ENCODE results near the gene KIF1B. TPM values are rescaled to one million over a fixed set of nuclear protein-coding genes. Genes with fewer than 3 reads are reported as not detected.

The KIF1B gene
- total and polyA plus RNA-seq, 10 of the 15 experiments (the other 5 are each of a cell fraction or from before 2014, with no cell fraction given) = 2.1 to 16.5 (median 8.7) TPM

GRCh38 chr1:10347109-10347508 is 136.7 kb downstream of the KIF1B start:
- no peaks in the 10 kb centered on the region for H3K27me3 ChIP-seq (replicated peaks in 1 of 2; ENCODE audit: control insufficient read depth in 2 of 2, insufficient read depth in 2 of 2, low read length in 1 of 2)
- no peak overlapping the region for H3K4me3 ChIP-seq
- no TSS peak for BruUV-seq (replicated peaks)
- no peaks in the 10 kb centered on the region for H3K4me1 ChIP-seq (ENCODE audit: control insufficient read depth, insufficient read depth, low read length)
- RAD21 ChIA-PET (ENCODE audit: unreplicated experiment) = no interaction called here
- FAIRE-seq (no peak), ATAC-seq (no peak), DNase-seq (ENCODE audit: low read depth, low spot score) (no peak)
- POLR2A ChIA-PET = no interaction called here
- intact Hi-C loops (cut with micrococcal nuclease; ENCODE audit: unreplicated experiment) (no loop called here), in situ Hi-C loops (cut with MboI) (no loop called here)
- no peaks in the 10 kb centered on the region for H3K79me2 ChIP-seq (ENCODE audit: control insufficient read depth, insufficient read depth, low read length)
- no peak overlapping the region for H3K27ac ChIP-seq (ENCODE audit: control insufficient read depth, insufficient read depth)
- no peak for TF ChIP-seq RFX5 (IDR thresholded peaks at IDR 0.05; ENCODE audit: low read depth, low read length)
- TF ChIP-seq CEBPB (IDR thresholded peaks at IDR 0.05; ENCODE audit: borderline replicate concordance in 1 of 2, low read depth in 2 of 2, low read length in 2 of 2) = no peak
- TF ChIP-seq ZNF622 (IDR thresholded peaks at IDR 0.05) = no peak
- peaks cover 0 to 3% of the 10 kb centered on the region in 2 experiments; a peak in 1 of 4 replicates for H3K36me3 ChIP-seq (ENCODE audit: control insufficient read depth in 2 of 2, insufficient read depth in 2 of 2, low read length in 1 of 2)
- no peaks in the 10 kb centered on the region for H3K9me3 ChIP-seq (replicated peaks; ENCODE audit: control insufficient read depth, insufficient read depth, low read length)
- no peak overlapping the region for H3K4me2 ChIP-seq (ENCODE audit: control insufficient read depth, insufficient read depth)
- no peaks in the 10 kb centered on the region for H4K20me1 ChIP-seq (ENCODE audit: control insufficient read depth, insufficient read depth)
- H3K9ac ChIP-seq (ENCODE audit: control insufficient read depth, insufficient read depth, low read length) = no peak overlapping the region
- CTCF ChIA-PET = no interaction called here
- no peak overlapping the region for H2AFZ ChIP-seq (ENCODE audit: control insufficient read depth, low read depth, low read length)
- SMC1A ChIA-PET (ENCODE audit: uncharacterized antibody, unreplicated experiment) = no interaction called here

DNA sequence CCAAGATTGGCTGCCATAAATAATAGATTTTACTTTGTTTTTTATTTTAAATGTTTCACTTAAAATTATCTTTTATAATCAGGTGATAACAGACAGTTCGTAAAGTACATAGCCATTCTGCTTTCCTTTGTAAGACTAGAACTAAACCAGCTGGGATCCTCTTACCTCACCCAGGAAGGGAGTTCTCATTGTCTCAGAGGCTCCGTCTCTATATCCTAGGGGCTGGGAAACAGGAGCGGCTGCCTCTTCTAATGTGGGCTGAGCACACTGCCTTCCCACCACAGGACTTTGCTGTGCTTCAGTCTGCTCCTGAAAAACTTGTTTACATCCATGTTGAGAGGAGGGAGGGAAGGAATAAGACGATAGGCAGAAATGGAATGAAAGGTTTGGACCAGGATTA is 142.9 kb downstream of the KIF1B start:
- in situ Hi-C loops (cut with MboI) = no loop called here
- FAIRE-seq = no peak
- no TSS peak for BruUV-seq (replicated peaks)
- ChIA-PET SMC1A (ENCODE audit: uncharacterized antibody, unreplicated experiment) (interaction anchor here (0.8 kb wide), 1 partner anchor 23 kb away, joined by 3 read pairs; no protein-coding TSS in a partner anchor), CTCF (no interaction called here), RAD21 (ENCODE audit: unreplicated experiment) (no interaction called here), POLR2A (no interaction called here)
- Histone ChIP-seq H3K79me2 (ENCODE audit: control insufficient read depth, insufficient read depth, low read length) (no peaks in the 10 kb centered on the region), H3K9ac (ENCODE audit: control insufficient read depth, insufficient read depth, low read length) (no peak overlapping the region), H3K9me3 (replicated peaks; ENCODE audit: control insufficient read depth, insufficient read depth, low read length) (no peaks in the 10 kb centered on the region), H4K20me1 (ENCODE audit: control insufficient read depth, insufficient read depth) (no peaks in the 10 kb centered on the region), H3K4me3 (no peak overlapping the region), H3K27ac (ENCODE audit: control insufficient read depth, insufficient read depth) (no peak overlapping the region), H2AFZ (ENCODE audit: control insufficient read depth, low read depth, low read length) (no peak overlapping the region), H3K4me1 (ENCODE audit: control insufficient read depth, insufficient read depth, low read length) (no peaks in the 10 kb centered on the region), H3K4me2 (ENCODE audit: control insufficient read depth, insufficient read depth) (no peak overlapping the region), H3K27me3 (replicated peaks in 1 of 2; ENCODE audit: control insufficient read depth in 2 of 2, insufficient read depth in 2 of 2, low read length in 1 of 2) (no peaks in the 10 kb centered on the region), H3K36me3 (ENCODE audit: control insufficient read depth in 2 of 2, insufficient read depth in 2 of 2, low read length in 1 of 2) (peaks cover 0 to 1% of the 10 kb centered on the region in 2 experiments; a peak in 1 of 4 replicates)
- ATAC-seq = no peak
- WGBS (ENCODE audit: insufficient coverage, insufficient replicate concordance, low lambda C conversion rate, missing lambda C conversion rate) = 70% methylated on average over 4 of the region's 4 CpGs
- intact Hi-C loops (cut with micrococcal nuclease; ENCODE audit: unreplicated experiment) = no loop called here
- no peak for DNase-seq (ENCODE audit: low read depth, low spot score)
- TF ChIP-seq ZNF207 (IDR thresholded peaks at IDR 0.05; ENCODE audit: borderline replicate concordance) (no peak), SIN3A (IDR thresholded peaks at IDR 0.05; ENCODE audit: low read depth, low read length) (no peak), KLF5 (IDR thresholded peaks at IDR 0.05; ENCODE audit: partially characterized antibody) (no peak), MEF2B (IDR thresholded peaks at IDR 0.05; ENCODE audit: partially characterized antibody, poor library complexity, severe bottlenecking) (no peak), KAT2A (conservative IDR thresholded peaks at IDR 0.05; ENCODE audit: control insufficient read depth, low read depth, low read length) (no peak), JUND (IDR thresholded peaks at IDR 0.05; ENCODE audit: low read depth, low read length) (no peak), MXI1 (IDR thresholded peaks at IDR 0.05; ENCODE audit: low read depth, low read length) (no peak), CBX5 (IDR thresholded peaks at IDR 0.05; ENCODE audit: low read depth) (no peak), MAX (IDR thresholded peaks at IDR 0.05; ENCODE audit: low read depth, low read length) (no peak), MEF2A (IDR thresholded peaks at IDR 0.05; ENCODE audit: insufficient read depth, low read depth, low read length) (no peak), HDAC6 (IDR thresholded peaks at IDR 0.05; ENCODE audit: unreplicated experiment) (no peak), REST (IDR thresholded peaks at IDR 0.05; ENCODE audit: low read depth, low read length) (no peak)
